ENCODE results near the gene RABL2B. TPM values are rescaled to one million over a fixed set of nuclear protein-coding genes. Genes with fewer than 3 reads are reported as not detected.

Gene RABL2B
- total RNA-seq, 1 donor from 2014 or later = 20.9 TPM

- no peak for DNase-seq (ENCODE audit: low read depth)
Measured at GRCh38 chr22:50722716-50723428, 60.6 kb downstream of the RABL2B start.

- no peak for DNase-seq (ENCODE audit: low read depth)
Measured at GRCh38 chr22:50722048-50722701, 61.3 kb downstream of the RABL2B start.

GRCh38 chr22:50721257-50721844, 62.1 kb downstream of the RABL2B start:
- DNase-seq (ENCODE audit: low read depth) = no peak

DNA sequence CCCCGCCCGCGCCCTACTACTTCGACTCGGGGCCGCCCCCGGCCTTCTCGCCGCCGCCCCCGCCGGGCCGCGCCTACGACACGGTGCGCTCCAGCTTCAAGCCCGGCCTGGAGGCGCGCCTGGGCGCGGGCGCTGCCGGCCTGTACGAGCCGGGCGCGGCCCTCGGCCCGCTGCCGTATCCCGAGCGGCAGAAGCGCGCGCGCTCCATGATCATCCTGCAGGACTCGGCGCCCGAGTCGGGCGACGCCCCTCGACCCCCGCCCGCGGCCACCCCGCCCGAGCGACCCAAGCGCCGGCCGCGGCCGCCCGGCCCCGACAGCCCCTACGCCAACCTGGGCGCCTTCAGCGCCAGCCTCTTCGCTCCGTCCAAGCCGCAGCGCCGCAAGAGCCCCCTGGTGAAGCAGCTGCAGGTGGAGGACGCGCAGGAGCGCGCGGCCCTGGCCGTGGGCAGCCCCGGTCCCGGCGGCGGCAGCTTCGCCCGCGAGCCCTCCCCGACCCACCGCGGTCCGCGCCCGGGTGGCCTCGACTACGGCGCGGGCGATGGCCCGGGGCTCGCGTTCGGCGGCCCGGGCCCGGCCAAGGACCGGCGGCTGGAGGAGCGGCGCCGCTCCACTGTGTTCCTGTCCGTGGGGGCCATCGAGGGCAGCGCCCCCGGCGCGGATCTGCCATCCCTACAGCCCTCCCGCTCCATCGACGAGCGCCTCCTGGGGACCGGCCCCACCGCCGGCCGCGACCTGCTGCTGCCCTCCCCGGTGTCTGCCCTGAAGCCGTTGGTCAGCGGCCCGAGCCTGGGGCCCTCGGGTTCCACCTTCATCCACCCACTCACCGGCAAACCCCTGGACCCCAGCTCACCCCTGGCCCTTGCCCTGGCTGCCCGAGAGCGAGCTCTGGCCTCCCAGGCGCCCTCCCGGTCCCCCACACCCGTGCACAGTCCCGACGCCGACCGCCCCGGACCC, 62.9 kb downstream of the RABL2B start:
- DNase-seq (ENCODE audit: low read depth) = no peak

DNA sequence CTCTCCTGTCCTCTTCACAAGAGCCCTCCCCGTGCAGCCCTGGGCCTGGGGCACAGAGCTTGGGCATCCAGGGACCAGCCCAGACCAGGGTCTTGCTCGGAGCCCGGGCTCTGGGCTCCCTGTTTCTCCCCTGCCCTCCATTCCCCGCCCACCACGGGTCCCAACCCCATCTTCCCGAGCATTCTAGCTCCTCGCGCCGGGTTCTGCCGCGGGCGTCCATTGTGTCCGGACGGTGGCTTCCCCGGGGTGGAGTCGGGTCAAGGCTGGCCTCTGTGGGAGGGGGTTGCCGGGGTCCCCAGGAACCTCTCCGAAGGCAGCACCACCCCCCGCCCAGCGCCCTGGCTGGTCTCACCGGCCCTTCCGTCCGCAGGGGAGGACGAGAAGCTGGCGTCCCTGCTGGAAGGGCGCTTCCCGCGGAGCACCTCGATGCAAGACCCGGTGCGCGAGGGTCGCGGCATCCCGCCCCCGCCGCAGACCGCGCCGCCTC, 63.6 kb downstream of the RABL2B start:
- no peak for DNase-seq (ENCODE audit: low read depth)

- no peak for DNase-seq (ENCODE audit: low read depth)
Measured at GRCh38 chr22:50718352-50718709, 65.1 kb downstream of the RABL2B start.

DNA sequence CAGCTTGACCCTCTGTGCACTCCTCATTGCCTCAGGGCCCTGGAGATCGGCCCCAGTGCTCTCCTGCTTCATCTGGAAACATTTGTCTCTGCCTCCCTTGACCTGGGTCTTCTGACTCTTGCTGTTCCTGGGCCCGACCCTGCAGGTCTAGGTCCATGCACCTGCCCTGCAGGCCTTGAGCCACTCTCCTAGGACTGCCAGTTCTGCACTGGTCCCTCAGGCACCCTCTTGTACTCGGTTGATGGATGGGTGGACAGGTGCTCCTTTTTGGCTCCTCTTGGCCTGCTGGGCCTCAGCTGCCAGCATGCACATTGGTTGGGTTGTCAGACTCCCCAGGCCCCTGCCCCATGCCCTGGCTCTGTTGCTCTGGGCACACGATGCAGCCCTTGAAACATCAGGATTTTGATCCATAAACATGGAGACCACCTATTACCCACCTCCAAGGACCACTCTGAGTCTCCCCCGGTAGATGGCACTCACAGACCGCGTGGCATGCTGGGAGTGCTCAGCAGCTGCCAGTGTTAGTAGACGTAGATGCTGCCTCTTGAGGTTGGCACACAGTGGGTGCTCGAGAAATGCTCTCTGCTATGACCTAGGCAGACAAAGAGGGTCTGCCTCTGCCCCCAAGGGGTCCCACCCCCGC, 65.6 kb downstream of the RABL2B start:
- DNase-seq (ENCODE audit: low read depth) = no peak

Other genes with a start within 250 kb of the RABL2B start
- gene KLHDC7B, start 237.7 kb downstream of the RABL2B start, total RNA-seq = 0.15 and 0.17 TPM in 2 replicates
- not detected in 2 replicates for gene SYCE3, start 220.7 kb downstream of the RABL2B start, total RNA-seq
- gene CPT1B, start 205.2 kb downstream of the RABL2B start, total RNA-seq = 4.0 and 14.6 TPM in 2 replicates
- gene CHKB, start 200.8 kb downstream of the RABL2B start, total RNA-seq = 27.1 and 47.6 TPM in 2 replicates
- gene MAPK8IP2, start 182.8 kb downstream of the RABL2B start, total RNA-seq = 0.30 and 0.52 TPM in 2 replicates
- 26.9 and 35.9 TPM in 2 replicates for gene ARSA, start 155.5 kb downstream of the RABL2B start, total RNA-seq
- gene SHANK3, start 110.8 kb downstream of the RABL2B start, total RNA-seq = 0.87 and 1.7 TPM in 2 replicates
- gene ACR, start 45.4 kb downstream of the RABL2B start, total RNA-seq = not detected in 2 replicates